Thoracic aorta (tissue), 2 donors: ENCODE results near the gene TACSTD2. TPM values are rescaled to one million over a fixed set of nuclear protein-coding genes. Genes with fewer than 3 reads are reported as not detected.
"Not testable (repeated sequence)": the region's sequence is repeated elsewhere in the genome, so short reads cannot be mapped to it uniquely, and the experiment has no call there.

ENCODE experiments used
- ATAC-seq: fragments of 150-250 bp; one replicate; pipeline ENCODE4 v1.8.0; 2017; ENCODE audit warnings: low read depth; ENCODE audit not compliant: insufficient number of reproducible peaks, low FRiP score
- DNase-seq: peaks from one replicate; pipeline ENCODE4 v3.0.0-alpha.2; 2020; ENCODE audit warnings: low spot score
- H3K27ac ChIP-seq, 2 donors: fragments of 200-600 bp; sonication (generic); 1 replicate in 1 of 2; 2 replicates in 1 of 2; pipeline ENCODE4 v1.5.1; 2016; ENCODE audit warnings: mild to moderate bottlenecking in 2 of 2, moderate library complexity in 2 of 2
- H3K27me3 ChIP-seq: fragments of 200-600 bp; sonication (generic); replicated peaks from 2 replicates; pipeline ENCODE4 v1.6.0; 2016; ENCODE audit warnings: mild to moderate bottlenecking; ENCODE audit not compliant: insufficient read depth
- H3K36me3 ChIP-seq: fragments of 200-600 bp; sonication (generic); one replicate; pipeline ENCODE4 v1.5.1; 2016
- H3K4me1 ChIP-seq, 2 donors: fragments of 200-600 bp; sonication (generic); 1 replicate in 1 of 2; 2 replicates in 1 of 2; pipeline versions ENCODE4 v1.5.1 to v1.6.0; 2016; ENCODE audit warnings: low read depth in 2 of 2, mild to moderate bottlenecking in 1 of 2; ENCODE audit not compliant: control insufficient read depth in 1 of 2
- H3K4me3 ChIP-seq: fragments of 200-600 bp; sonication (generic); 2 replicates; pipeline ENCODE4 v1.5.1; 2016; ENCODE audit warnings: mild to moderate bottlenecking
- H3K9me3 ChIP-seq: fragments of 200-600 bp; sonication (generic); 2 replicates; pipeline ENCODE4 v1.5.1; 2016
- total RNA-seq, 2 donors: library from RNA; depleted of rRNA; stranded (reverse); fragments of >200 nt; gene quantifications; one replicate each; pipeline versions ENCODE4 v1.1.0 to v1.2.3, GENCODE V29; 2016
- TF ChIP-seq, protein P1 (sequence below): fragments of 200-600 bp; sonication (generic); IDR thresholded peaks from one replicate; pipeline ENCODE4 v1.5.1; 2019; ENCODE audit warnings: antibody characterized with exemption

TACSTD2 gene
- total RNA-seq, 2 donors from 2014 or later = 6.9 to 8.1 TPM

DNA sequence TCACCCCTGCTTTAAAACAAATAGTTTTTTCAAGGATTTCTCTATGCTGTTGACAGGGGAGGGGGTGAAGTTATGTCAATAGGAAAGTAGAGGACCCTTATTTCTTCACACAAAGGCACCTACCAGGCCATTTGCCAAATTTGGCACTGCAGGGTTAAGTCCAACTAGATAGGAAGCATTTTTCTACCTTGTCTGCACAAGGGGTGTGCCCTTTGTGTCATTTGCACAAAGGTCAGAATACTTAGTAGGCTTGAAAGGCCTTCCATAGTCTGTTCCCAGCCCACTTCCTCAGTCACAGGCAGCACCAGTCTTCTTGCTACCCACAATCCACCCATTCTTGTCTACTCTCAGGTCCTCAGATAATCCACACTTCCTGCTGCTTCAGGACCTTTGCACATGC is 7.0 kb downstream of the TACSTD2 start:
- TF ChIP-seq, protein P1, sequence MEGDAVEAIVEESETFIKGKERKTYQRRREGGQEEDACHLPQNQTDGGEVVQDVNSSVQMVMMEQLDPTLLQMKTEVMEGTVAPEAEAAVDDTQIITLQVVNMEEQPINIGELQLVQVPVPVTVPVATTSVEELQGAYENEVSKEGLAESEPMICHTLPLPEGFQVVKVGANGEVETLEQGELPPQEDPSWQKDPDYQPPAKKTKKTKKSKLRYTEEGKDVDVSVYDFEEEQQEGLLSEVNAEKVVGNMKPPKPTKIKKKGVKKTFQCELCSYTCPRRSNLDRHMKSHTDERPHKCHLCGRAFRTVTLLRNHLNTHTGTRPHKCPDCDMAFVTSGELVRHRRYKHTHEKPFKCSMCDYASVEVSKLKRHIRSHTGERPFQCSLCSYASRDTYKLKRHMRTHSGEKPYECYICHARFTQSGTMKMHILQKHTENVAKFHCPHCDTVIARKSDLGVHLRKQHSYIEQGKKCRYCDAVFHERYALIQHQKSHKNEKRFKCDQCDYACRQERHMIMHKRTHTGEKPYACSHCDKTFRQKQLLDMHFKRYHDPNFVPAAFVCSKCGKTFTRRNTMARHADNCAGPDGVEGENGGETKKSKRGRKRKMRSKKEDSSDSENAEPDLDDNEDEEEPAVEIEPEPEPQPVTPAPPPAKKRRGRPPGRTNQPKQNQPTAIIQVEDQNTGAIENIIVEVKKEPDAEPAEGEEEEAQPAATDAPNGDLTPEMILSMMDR = no peak
- DNase-seq (no peak), ATAC-seq (no peak)
- no peaks in the 10 kb centered on the region for H3K4me1 ChIP-seq
- H3K4me3 ChIP-seq = no peak overlapping the region
- H3K36me3 ChIP-seq = no peaks in the 10 kb centered on the region
- H3K9me3 ChIP-seq = no peaks in the 10 kb centered on the region
- no peak overlapping the region for H3K27ac ChIP-seq
- no peaks in the 10 kb centered on the region for H3K27me3 ChIP-seq

DNA sequence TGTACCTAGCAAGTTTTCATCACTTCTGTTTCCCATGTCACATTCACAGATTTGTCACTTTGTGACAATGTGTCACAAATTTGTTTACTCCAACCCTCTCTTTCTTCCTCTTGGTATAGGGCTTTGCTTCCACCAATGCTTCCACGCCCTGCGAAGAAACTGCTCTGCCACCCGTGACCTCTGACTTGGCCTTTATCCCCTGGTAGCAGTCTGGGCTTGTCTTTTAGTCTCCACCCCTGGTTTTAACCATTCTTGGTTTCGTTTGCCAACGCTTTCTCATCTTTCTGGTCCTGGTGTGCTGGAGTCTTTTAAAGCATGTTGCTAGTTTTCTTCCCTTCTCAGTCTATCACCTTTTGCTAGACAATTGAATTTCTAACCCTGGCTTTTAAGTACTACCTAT is 8.1 kb downstream of the TACSTD2 start:
- ATAC-seq (no peak), DNase-seq (no peak)
- no peak overlapping the region for H3K27ac ChIP-seq
- H3K4me3 ChIP-seq = no peak overlapping the region
- H3K4me1 ChIP-seq = no peaks in the 10 kb centered on the region
- no peaks in the 10 kb centered on the region for H3K27me3 ChIP-seq
- TF ChIP-seq, protein P1 = no peak
- no peaks in the 10 kb centered on the region for H3K9me3 ChIP-seq
- no peaks in the 10 kb centered on the region for H3K36me3 ChIP-seq

GRCh38 chr1:58568271-58568860 is 8.7 kb downstream of the TACSTD2 start:
- Histone ChIP-seq H3K27me3 (no peaks in the 10 kb centered on the region), H3K4me3 (no peak overlapping the region), H3K36me3 (no peaks in the 10 kb centered on the region), H3K9me3 (no peaks in the 10 kb centered on the region), H3K27ac (no peak overlapping the region), H3K4me1 (no peaks in the 10 kb centered on the region)
- no peak for ATAC-seq
- TF ChIP-seq, protein P1 = no peak
- no peak for DNase-seq

- Histone ChIP-seq H3K4me1 (no peaks in the 10 kb centered on the region), H3K27me3 (no peaks in the 10 kb centered on the region), H3K9me3 (no peaks in the 10 kb centered on the region), H3K27ac (no peak overlapping the region), H3K36me3 (no peaks in the 10 kb centered on the region), H3K4me3 (no peak overlapping the region)
- ATAC-seq = no peak
- TF ChIP-seq, protein P1 = no peak
- DNase-seq = no peak
Measured at GRCh38 chr1:58566339-58566738, 10.7 kb downstream of the TACSTD2 start.

GRCh38 chr1:58563715-58564114 is 13.3 kb downstream of the TACSTD2 start:
- H3K9me3 ChIP-seq, H3K4me1 ChIP-seq, ATAC-seq, H3K36me3 ChIP-seq, H3K4me3 ChIP-seq, H3K27me3 ChIP-seq, H3K27ac ChIP-seq, DNase-seq: not testable (repeated sequence)

DNA sequence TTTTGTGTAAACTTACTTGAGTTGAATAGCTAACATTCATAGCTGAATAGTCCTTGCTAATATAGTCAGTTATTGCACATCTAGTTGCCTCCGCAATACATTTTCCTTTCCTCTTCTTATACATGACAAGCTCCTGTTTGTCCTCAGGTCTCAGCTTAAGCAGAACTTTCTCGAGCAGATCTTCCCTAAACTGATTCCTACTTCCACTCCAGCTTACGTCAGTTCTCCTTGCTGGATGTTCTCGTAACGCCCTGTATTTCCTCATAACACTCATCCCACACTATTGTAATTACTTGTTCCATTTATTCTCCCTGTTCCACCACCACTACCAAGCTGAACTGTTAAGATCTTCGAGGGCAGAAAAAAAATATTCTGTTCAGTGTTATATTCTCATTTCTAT is 15.4 kb downstream of the TACSTD2 start:
- no peaks in the 10 kb centered on the region for H3K27me3 ChIP-seq
- no peak for ATAC-seq
- TF ChIP-seq, protein P1 = no peak

More for the DNA sequence above, 15.4 kb downstream of the TACSTD2 start:
- Histone ChIP-seq H3K36me3 (no peaks in the 10 kb centered on the region), H3K27ac (no peak overlapping the region), H3K4me1 (no peaks in the 10 kb centered on the region), H3K9me3 (no peaks in the 10 kb centered on the region), H3K4me3 (no peak overlapping the region)
- no peak for DNase-seq
